ENCODE measurements around the gene GFPT1. TPM values are rescaled to one million over a fixed set of nuclear protein-coding genes. Genes with fewer than 3 reads are reported as not detected.

The GFPT1 gene
- total and polyA plus RNA-seq, 8 donors, result 4.1 to 107 (median 17.4) TPM

DNA sequence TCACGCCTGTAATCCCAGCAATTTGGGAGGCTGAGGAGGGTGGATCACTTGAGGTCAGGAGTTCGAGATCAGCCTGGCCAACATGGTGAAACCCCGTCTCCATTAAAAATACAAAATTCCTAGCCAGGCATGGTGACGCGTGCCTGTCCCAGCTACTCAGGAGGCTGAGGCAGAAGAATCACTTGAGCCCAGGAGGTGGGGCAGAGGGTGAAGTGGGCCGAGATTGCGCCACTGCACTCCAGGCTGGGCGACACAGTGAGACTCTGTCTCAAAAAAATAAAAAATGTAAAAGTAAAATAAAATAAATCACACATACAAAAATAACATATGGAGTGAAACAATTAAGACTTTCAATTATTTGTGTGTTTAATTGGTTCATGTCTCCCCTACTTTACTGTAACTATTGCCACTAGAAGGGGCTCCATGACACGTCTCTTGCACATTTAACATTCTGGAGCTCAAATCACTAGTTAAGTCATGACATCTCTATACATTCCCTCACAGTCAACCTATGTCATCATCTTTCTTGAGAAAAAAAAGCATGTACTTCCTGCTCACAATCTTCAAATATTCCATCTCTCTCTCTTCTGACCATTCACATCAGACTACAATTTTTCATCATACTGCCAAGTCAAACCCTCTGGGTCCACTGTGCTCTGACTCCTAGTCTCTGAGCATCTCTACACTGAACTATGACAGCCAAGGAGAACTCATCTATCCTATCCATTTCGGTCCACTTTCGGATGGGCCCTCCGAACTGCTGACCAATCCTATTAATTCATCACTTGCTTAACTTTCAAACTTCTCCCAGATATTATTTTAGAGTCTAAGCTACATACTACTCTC, 6.7 kb downstream of the GFPT1 start:
- WGBS, 5 donors, result 89 to 91% (median 90%) methylated on average over 12 of the region's 12 CpGs
- Histone ChIP-seq H3K4me1 (peaks cover 14 to 79% (median 51%) of the 10 kb centered on the region in 4 donors), H3K9me3 (no peaks in the 10 kb centered on the region), H3K4me3 (no peak overlapping the region), H3K27me3 (no peaks in the 10 kb centered on the region), H3K27ac (peak overlapping the region in 1 of 5 donors; percentile 93), H3K36me3 (peaks cover 0 to 6% (median 0%) of the 10 kb centered on the region in 4 donors)
- DNase-seq, result no peak
- no peak for TF ChIP-seq POLR2A (IDR thresholded peaks at IDR 0.05)
- TF ChIP-seq POLR2AphosphoS5 (IDR thresholded peaks at IDR 0.05), result no peak
- no peak for TF ChIP-seq EP300 (IDR thresholded peaks at IDR 0.05)
- TF ChIP-seq, protein P1, sequence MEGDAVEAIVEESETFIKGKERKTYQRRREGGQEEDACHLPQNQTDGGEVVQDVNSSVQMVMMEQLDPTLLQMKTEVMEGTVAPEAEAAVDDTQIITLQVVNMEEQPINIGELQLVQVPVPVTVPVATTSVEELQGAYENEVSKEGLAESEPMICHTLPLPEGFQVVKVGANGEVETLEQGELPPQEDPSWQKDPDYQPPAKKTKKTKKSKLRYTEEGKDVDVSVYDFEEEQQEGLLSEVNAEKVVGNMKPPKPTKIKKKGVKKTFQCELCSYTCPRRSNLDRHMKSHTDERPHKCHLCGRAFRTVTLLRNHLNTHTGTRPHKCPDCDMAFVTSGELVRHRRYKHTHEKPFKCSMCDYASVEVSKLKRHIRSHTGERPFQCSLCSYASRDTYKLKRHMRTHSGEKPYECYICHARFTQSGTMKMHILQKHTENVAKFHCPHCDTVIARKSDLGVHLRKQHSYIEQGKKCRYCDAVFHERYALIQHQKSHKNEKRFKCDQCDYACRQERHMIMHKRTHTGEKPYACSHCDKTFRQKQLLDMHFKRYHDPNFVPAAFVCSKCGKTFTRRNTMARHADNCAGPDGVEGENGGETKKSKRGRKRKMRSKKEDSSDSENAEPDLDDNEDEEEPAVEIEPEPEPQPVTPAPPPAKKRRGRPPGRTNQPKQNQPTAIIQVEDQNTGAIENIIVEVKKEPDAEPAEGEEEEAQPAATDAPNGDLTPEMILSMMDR (IDR thresholded peaks at IDR 0.05), result no peak
- intact Hi-C loops (cut with DNase I; ENCODE audit: low total_unique reads), result no loop called here

DNA sequence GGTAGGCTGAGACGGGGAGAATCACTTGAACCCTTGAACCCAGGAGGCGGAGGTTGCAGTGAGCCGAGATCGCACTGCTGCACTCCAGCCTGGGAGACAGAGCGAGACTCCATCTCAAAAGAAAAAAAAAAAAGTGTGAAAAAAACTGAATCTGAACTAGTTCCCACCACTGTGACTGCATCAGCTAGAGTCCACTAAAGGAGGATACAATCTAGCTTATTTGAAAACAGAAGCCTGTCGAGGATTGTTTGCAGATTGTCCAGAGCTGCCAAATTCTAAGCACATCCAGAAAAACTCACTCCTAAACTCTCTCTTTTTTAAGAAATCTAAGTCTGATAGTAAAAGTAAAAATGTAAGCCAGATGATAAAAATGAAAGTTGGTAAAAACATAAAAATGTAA, 10.6 kb downstream of the GFPT1 start:
- Histone ChIP-seq H3K36me3 (peaks cover 15 to 30% (median 26%) of the 10 kb centered on the region in 4 donors), H3K27me3 (no peaks in the 10 kb centered on the region), H3K4me1 (peaks cover 4 to 50% (median 29%) of the 10 kb centered on the region in 4 donors), H3K9me3 (no peaks in the 10 kb centered on the region), H3K27ac (peak overlapping the region in 2 of 5 donors; percentile 17 to 30), H3K4me3 (no peak overlapping the region)
- 77 to 84% (median 80%) methylated on average over 6 of the region's 6 CpGs for WGBS, 5 donors
- intact Hi-C loops (cut with DNase I; ENCODE audit: low total_unique reads), result no loop called here
- TF ChIP-seq POLR2A (IDR thresholded peaks at IDR 0.05) (no peak), EP300 (IDR thresholded peaks at IDR 0.05) (no peak), POLR2AphosphoS5 (IDR thresholded peaks at IDR 0.05) (no peak)
- TF ChIP-seq, protein P1 (IDR thresholded peaks at IDR 0.05), result no peak
- DNase-seq, result no peak

DNA sequence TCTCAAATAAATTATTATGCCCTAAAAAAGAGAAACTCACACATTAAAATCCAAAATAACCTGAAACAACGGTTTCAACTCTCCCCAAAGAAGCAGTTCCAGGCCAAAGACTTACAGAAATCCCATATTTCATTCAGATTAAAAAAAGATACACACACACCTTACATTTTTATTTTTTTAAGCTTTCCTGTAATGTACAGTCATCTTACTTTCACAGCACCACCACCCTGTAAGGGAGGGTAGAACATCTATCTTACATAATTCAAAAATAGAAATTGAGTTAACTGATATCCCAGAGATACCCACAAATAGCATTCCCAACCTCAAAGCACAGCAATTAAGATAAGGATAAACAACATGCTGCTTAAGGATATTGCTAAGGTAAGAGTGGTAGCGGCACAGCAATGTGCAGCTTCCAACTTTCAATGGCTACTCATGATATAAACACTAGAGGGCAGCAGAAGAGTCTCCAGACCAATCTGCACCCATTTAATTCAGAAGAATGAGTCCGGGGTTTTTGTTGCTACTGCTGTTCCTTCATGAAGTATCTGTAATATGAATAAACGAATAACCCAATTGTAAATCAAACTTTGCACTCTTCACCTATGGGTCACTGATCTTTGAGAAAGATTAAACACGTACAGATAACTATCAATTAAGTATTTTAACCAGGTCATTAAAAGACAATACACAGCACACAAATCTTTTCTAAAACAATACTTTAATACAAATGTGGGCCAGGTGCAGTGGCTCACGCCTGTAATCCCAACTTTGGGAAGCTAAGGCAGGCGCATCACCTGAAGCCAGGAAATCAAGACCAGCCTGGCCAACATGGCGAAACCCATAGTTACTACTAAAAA, 11.3 kb downstream of the GFPT1 start:
- H3K9me3 ChIP-seq, result no peaks in the 10 kb centered on the region
- TF ChIP-seq POLR2A (IDR thresholded peaks at IDR 0.05) (no peak), EP300 (IDR thresholded peaks at IDR 0.05) (no peak), POLR2AphosphoS5 (IDR thresholded peaks at IDR 0.05) (no peak)
- TF ChIP-seq, protein P1 (IDR thresholded peaks at IDR 0.05), result peak in 5 of 7 experiments; percentile 18 to 54 (median 33)
- 51 to 57% (median 55%) methylated on average over 8 of the region's 8 CpGs for WGBS, 5 donors
- H3K27me3 ChIP-seq, result no peaks in the 10 kb centered on the region
- H3K4me1 ChIP-seq, result peaks cover 1 to 43% (median 24%) of the 10 kb centered on the region in 4 donors
- H3K27ac ChIP-seq, result peak overlapping the region in 1 of 5 donors; percentile 30
- intact Hi-C loops (cut with DNase I; ENCODE audit: low total_unique reads), result no loop called here
- DNase-seq, result peak in 1 of 2 donors; percentile 58
- peaks cover 22 to 36% (median 33%) of the 10 kb centered on the region in 4 donors for H3K36me3 ChIP-seq
- no peak overlapping the region for H3K4me3 ChIP-seq

DNA sequence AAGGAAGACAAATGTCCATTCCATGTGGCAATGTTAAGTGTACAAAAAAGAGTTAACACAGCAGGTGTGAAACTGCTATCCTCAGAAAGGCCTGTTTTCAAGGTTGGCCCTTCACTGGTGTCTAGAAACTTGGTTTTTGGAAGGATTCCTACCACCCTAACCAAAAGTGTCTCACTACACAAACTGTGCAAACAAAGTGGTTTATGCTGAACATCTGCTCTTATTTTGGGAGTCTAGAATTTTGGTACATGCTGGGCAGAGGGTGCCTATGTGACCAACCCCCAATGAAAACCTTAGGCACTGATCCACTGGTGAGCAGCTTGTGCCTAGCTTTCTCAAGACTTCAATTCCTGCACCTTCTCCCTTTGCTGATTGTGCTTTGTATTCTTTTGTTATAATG, 14.3 kb downstream of the GFPT1 start:
- no peak for DNase-seq
- intact Hi-C loops (cut with DNase I; ENCODE audit: low total_unique reads), result no loop called here

More for the DNA sequence above, 14.3 kb downstream of the GFPT1 start:
- Histone ChIP-seq H3K4me1 (peaks cover 0 to 26% (median 16%) of the 10 kb centered on the region in 4 donors), H3K36me3 (peaks cover 42 to 66% (median 59%) of the 10 kb centered on the region in 4 donors), H3K27me3 (no peaks in the 10 kb centered on the region), H3K4me3 (no peak overlapping the region), H3K27ac (no peak overlapping the region), H3K9me3 (no peaks in the 10 kb centered on the region)
- TF ChIP-seq EP300 (IDR thresholded peaks at IDR 0.05) (no peak), POLR2A (IDR thresholded peaks at IDR 0.05) (no peak), POLR2AphosphoS5 (IDR thresholded peaks at IDR 0.05) (no peak)
- TF ChIP-seq, protein P1 (IDR thresholded peaks at IDR 0.05), result no peak

Data from stomach (tissue), 9 donors.